Skin of body (tissue), 2 donors: ENCODE results near the gene MYH9. TPM values are rescaled to one million over a fixed set of nuclear protein-coding genes. Genes with fewer than 3 reads are reported as not detected.
A peak's percentile ranks its signal among the peaks of the same experiment; 100 is the strongest.

Experiments used
- DNase-seq: peaks from one replicate; lab custom pipeline; 2025; lab: John Stamatoyannopoulos, UW
- total RNA-seq: library from RNA; depleted of rRNA; stranded (reverse); fragments of >200 nt; gene quantifications from one replicate; pipeline ENCODE4 v1.2.3, GENCODE V29; 2014

Gene MYH9
- total RNA-seq, 1 donor from 2014 or later = 219 TPM

GRCh38 chr22:36386900-36387708 lies 663 bp downstream of the MYH9 start:
- DNase-seq = no peak

- DNase-seq = no peak
Measured at GRCh38 chr22:36386351-36386899, 1.3 kb downstream of the MYH9 start.

GRCh38 chr22:36385491-36386350 lies 2.0 kb downstream of the MYH9 start:
- no peak for DNase-seq

GRCh38 chr22:36384766-36385481 lies 2.8 kb downstream of the MYH9 start:
- peak; percentile 55 for DNase-seq

GRCh38 chr22:36383110-36383581 lies 4.6 kb downstream of the MYH9 start:
- DNase-seq = no peak

GRCh38 chr22:36381513-36382128 lies 6.1 kb downstream of the MYH9 start:
- no peak for DNase-seq

GRCh38 chr22:36379593-36380361 lies 8.0 kb downstream of the MYH9 start:
- DNase-seq = no peak

- DNase-seq = no peak
Measured at GRCh38 chr22:36378869-36379217, 8.9 kb downstream of the MYH9 start.

- DNase-seq = no peak
Measured at GRCh38 chr22:36378080-36378868, 9.5 kb downstream of the MYH9 start.

- no peak for DNase-seq
Measured at GRCh38 chr22:36377022-36377631, 10.6 kb downstream of the MYH9 start.

GRCh38 chr22:36376265-36376664 lies 11.5 kb downstream of the MYH9 start:
- no peak for DNase-seq

- no peak for DNase-seq
Measured at GRCh38 chr22:36375071-36375980, 12.4 kb downstream of the MYH9 start.

- no peak for DNase-seq
Measured at GRCh38 chr22:36374603-36375024, 13.2 kb downstream of the MYH9 start.

GRCh38 chr22:36373258-36373579 lies 14.5 kb downstream of the MYH9 start:
- no peak for DNase-seq

GRCh38 chr22:36371920-36372319 lies 15.8 kb downstream of the MYH9 start:
- no peak for DNase-seq

GRCh38 chr22:36369922-36370791 lies 17.6 kb downstream of the MYH9 start:
- no peak for DNase-seq
